RPMI7951 (cell line): ENCODE data around the gene EIF4A3. TPM values are rescaled to one million over a fixed set of nuclear protein-coding genes. Genes with fewer than 3 reads are reported as not detected.
"Not testable (repeated sequence)": the region's sequence is repeated elsewhere in the genome, so short reads cannot be mapped to it uniquely, and the experiment has no call there.

Source experiments
- DNase-seq: peaks from one replicate; pipeline ENCODE4 v3.0.0-alpha.2; 2012; ENCODE audit warnings: low read depth
- total RNA-seq: library from RNA; depleted of rRNA; stranded (reverse); fragments of >200 nt; shearing (Covaris generic); gene quantifications from 2 replicates; pipeline ENCODE4 v1.2.3, GENCODE V29; 2014

Gene EIF4A3
- total RNA-seq, 1 experiment from 2014 or later, result 99.4 TPM

GRCh38 chr17:80101011-80101945 is 45.6 kb downstream of the EIF4A3 start, which contains the start of gene GAA:
Gene GAA, plus strand, starts transcription at chr17:80101581. Its CDS starts 3,006 bp downstream, at chr17:80104587.
- peak; percentile 66 for DNase-seq

GRCh38 chr17:80100035-80100323 is 46.9 kb downstream of the EIF4A3 start:
- no peak for DNase-seq

DNA sequence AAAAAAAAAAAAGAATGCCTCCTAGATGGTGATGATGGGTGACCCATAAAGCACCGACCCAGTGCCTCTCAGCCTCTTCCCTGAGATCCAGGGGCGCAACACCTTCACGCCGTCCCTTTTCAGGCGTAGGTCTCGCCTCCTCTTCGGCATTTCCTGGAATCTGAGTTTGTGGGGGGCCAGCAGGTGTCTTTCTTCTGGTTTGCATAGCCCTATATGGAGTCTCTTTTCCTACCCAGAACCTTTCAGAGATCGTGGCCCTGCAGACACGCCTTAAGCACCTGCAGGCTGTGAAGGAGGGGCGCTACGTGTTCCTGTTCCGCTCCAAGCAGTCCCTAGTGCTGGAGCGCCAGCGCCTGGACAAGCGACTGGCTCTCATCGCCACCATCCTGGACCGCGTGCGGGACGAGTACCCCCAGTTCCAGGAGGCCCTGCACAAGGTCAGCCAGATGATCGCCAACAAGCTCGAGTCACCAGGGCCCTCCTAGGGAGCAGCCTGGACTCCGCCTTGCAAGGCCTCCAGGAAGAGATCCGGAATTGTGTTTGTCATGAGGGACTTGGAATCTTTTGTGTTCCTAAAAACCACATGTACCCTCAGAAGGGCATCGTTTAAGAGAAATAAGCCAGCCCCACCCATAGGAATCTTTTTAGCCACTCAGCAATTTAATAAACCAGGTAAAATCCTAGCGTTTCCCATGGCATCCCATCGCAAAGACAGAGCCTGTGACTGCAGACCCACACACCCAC is 47.5 kb downstream of the EIF4A3 start:
- DNase-seq, result no peak

- DNase-seq, result no peak
Measured at GRCh38 chr17:80097844-80098691, 48.9 kb downstream of the EIF4A3 start.

DNA sequence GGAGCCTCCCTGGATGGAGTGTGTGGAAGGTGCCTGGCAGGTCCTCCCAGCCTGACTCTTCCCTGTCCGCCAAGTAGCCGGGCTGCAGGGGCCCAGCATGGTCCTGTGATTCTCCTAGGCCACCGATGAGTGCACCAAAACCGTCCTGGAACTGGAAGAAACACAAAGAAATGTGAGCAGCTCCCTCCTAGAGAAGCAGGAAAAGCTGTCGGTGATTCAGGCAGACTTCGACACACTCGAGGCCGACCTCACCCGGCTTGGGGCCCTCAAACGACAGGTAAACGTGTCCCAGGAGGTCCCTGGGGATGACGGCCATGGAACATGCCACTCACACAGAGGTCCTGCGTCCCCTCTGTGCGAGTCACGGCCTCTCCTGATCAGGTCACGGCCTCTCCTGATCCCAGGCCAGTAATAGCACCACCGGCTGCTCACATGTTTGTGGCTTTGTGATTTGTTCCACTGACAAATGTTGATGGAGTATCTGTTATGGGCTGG is 49.8 kb downstream of the EIF4A3 start:
- DNase-seq, result no peak

GRCh38 chr17:80096561-80097021 is 50.3 kb downstream of the EIF4A3 start:
- no peak for DNase-seq

DNA sequence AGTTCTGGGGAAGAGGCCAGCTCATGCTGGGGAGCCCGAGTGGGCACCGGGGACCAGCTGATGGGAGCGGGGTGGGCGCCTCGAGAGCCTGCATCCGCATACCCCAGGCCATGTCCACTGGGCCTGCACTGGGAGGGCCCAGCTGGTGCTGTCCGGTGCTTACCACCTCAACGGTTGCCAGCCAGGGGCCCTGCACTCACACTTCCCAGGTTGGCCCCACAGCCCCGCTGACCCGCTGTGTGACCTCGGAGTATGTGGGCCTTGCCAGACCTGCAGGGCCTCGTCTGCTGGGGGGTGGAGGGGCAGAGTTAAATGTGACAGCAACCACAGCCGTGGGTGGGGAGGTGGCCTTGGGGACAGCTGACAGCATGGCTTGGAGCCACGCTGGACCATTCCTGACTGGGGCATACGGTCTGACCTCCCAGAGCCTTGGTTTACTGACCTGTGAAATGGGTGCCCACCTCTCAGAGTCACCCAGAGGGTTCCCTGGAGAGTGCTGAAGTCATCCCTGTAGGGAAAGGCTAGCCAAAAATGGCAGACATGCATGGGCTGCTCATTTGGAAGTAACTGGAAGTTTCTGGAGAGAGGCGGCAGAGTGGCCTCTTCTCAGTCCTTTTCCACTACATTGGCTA is 51.0 kb downstream of the EIF4A3 start:
- no peak for DNase-seq

DNA sequence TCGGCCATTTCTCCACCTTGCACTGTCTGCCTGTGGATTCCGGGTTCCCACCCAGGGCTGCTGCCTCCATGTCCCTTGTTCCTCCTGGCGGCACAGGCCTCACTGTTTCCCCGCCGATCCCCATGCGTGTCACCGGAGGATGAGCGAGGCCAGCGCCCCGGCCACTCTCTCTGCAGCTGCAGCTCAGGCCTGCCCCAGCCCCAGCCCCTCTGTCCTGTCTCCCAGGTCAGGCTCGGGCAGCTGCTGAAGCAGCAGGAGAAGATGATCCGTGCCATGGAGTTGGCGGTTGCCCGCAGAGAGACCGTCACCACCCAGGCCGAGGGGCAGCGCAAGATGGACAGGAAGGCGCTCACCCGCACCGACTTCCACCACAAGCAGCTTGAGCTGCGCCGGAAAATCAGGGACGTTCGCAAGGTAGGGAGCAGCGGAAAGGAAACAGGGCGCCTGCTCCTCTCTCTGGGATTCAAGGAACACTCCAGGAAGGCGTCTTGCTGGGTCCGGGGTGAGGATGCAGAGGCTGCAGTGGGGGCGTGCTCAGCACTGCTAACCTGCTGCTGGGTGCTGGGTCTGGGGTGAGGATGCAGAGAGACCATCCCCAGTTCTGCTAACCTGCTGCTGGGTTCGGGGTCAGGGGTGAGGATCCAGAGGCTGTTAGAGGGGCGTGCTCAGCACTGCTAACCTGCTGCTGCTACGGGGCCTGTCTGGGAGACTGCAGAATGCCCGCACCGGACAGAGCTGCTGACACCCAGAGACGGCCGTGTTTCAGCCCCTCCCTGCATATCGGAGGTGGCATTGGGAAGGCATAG is 51.7 kb downstream of the EIF4A3 start:
- DNase-seq, result no peak

DNA sequence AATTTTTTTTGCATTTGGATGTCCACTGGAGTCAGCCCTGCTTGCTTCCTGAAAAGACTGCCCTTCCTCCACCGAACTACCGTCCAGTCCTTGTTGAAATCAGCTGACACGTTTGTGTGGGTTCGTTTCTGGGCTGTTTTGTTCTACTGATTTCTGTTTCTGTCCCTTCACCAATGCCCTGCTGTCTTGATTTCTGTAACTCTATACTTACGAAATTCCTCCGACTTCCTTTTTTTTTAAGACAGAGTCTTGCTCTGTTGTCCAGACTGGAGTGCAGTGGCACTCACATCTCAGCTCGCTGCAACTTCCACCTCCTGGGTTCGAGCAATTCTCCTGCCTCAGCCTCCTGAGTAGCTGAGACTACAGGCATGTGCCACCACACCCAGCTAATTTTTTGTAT is 54.0 kb downstream of the EIF4A3 start:
- DNase-seq, result no peak

DNA sequence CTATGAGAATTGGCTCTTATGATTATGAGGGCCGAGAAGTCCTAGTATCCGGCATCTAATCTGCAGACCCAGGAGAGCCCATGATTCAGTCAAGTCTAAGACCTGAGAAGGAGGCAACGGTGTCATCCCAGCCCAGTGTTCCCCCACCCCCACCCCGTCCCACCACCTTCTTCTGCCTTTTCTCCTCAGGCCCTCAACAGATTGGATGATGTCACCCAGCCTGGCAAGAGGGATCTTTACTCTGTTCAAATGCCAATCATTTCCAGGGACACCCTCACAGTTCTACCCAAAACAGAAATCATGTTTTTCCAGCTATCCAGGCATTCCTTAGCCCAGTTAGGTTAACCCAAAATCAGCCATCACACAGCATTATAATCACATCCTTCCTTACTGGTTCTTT is 55.6 kb downstream of the EIF4A3 start:
- no peak for DNase-seq

DNA sequence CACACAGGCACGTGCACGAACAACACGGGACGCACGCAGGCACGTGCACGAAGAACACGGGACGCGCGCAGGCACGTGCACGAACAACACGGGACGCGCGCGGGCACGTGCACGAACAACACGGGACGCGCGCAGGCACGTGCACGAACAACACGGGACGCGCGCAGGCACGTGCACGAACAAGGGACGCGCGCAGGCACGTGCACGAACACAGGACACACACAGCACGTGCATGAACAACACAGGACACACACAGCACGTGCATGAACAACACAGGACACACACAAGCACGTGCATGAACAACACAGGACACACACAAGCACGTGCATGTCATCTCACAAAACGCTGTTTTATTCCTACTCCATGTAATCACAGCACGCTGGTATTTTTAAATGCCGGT is 56.8 kb downstream of the EIF4A3 start:
- DNase-seq, result not testable (repeated sequence)

DNA sequence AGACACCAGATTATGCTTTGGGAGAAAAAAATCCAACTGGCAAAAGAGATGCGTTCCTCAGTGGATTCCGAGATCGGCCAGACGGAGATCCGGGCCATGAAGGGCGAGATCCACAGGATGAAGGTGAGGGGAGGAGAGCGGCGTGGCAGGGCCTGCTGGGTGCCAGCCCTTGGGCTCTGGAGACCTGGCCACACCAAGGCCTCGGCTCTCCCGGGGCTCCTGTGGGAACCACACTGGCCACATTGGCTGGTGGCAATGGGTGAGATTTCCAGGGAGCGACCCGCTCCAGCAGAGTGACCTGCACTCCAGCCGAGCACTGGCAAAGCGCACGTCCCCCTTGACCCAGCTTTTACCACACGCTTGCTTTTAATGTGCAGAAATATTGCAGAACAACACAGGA is 57.2 kb downstream of the EIF4A3 start:
- no peak for DNase-seq

DNA sequence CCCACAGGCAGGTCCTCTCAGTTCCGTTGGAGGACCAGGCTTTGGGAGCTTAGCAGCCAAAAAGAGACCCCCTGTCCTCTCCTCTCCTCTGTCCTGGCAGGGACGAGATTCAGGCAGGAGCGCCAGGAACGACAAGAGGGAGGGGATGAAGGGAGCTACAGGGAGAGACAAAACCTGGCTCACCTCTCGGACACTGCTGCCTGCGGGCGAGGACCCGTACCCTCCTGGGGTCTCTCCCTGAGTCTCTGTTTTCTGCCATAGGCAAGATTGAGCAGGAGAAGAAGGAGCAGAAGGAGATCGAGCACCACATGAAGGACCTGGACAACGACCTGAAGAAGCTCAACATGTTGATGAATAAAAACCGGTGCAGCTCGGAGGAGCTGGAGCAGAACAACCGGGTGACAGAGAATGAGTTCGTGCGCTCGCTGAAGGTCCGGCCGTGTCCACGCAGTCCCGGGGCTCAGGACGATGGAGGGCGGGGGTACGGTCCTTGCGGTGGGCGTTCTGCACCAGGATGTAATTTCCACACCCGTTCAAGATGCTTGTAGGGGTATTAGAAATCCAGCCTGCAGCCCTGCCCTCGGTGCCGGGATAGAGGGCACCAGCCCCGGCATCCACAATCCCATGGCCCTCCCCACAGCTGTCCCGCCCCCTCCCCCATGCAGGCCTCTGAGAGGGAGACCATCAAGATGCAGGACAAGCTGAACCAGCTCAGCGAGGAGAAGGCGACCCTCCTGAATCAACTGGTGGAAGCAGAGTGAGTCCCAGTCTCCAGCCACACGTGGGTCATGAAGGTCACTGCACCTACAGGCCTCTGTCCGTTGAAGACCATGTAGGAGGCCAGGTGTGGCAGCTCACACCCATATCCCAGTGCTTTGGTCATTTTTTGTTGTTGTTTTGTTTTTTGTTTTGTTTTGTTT is 59.3 kb downstream of the EIF4A3 start:
- no peak for DNase-seq

DNA sequence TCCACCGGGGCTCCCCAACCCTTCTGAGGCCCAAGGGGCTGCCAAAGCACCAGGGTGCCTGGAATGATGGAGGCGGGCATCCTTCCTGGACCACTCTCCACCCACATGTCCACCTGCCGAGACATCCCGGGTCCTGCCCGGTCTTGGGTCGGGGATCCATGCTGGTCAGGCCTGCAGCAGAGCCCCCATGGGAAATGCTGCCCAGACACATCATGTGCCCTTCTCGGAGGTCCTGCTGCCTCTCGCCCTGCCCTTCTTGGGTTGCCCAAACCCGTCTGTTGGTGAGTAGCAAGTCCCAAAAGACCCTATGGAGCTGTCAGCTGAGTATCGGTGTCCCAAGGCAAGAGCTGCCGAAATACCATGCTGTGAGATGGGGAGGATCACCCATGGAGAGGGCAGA is 60.3 kb downstream of the EIF4A3 start:
- no peak for DNase-seq

DNA sequence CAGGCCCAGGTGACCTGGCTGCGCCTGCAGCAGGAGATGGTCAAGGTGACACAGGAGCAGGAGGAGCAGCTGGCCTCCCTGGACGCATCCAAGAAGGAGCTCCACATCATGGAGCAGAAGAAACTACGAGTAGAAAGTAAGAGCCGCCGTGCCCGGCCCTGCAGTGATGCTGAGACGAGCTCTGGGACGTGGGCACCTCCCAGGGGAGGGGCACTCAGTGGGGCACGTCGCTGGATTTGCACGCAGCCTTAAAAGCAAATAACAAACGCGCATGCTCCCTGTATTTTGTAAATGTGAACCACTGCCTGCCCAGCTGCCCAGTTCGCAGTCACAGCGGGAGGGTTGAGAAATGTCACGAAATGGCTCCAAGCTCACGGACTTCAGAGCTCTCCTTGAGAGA is 60.8 kb downstream of the EIF4A3 start:
- no peak for DNase-seq

GRCh38 chr17:80084773-80085172 is 62.2 kb downstream of the EIF4A3 start:
- no peak for DNase-seq
